ENCODE measurements around the gene RAB21.

- TF ChIP-seq SUZ12 (IDR thresholded peaks at IDR 0.05) (no peak), BHLHE40 (IDR thresholded peaks at IDR 0.05; ENCODE audit: borderline replicate concordance) (no peak), CTBP1 (IDR thresholded peaks at IDR 0.05; ENCODE audit: borderline replicate concordance) (no peak), SP1 (IDR thresholded peaks at IDR 0.05) (no peak), FOXM1 (IDR thresholded peaks at IDR 0.05; ENCODE audit: borderline replicate concordance) (no peak), ELF4 (IDR thresholded peaks at IDR 0.05) (no peak), PKNOX1 (IDR thresholded peaks at IDR 0.05) (no peak), ZNF384 (IDR thresholded peaks at IDR 0.05) (no peak), ARNT (IDR thresholded peaks at IDR 0.05) (no peak), FOXK2 (IDR thresholded peaks at IDR 0.05) (no peak), NFRKB (IDR thresholded peaks at IDR 0.05) (no peak), HDGF (IDR thresholded peaks at IDR 0.05; ENCODE audit: borderline replicate concordance) (no peak), FOXA1 (IDR thresholded peaks at IDR 0.05) (no peak), L3MBTL2 (conservative IDR thresholded peaks at IDR 0.05) (no peak)
Observed at GRCh38 chr12:71748081-71748850, 6.4 kb upstream of the RAB21 start.
